ENCODE results near the gene CPB2.

DNA sequence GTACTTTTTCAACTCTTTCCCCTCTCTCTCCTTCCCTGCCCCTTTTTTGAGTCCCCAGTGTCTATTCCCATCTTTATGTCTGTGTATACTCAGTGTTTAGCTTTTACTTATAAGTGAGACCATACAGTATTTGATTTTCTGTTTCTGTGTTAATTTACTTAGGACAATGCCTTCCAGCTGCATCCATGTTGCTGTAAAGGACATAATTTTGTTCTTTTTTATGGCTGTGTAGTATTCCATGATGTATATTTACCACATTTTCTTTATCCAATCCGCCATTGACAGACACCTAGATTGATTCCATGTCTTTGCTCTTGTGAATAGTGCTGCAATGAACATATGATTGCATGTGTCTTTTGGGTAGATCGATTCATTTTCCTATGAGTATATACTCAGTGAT is 41.5 kb downstream of the CPB2 start:
- TF ChIP-seq POLR2A (IDR thresholded peaks at IDR 0.05): no peak
- TF ChIP-seq, protein P1, sequence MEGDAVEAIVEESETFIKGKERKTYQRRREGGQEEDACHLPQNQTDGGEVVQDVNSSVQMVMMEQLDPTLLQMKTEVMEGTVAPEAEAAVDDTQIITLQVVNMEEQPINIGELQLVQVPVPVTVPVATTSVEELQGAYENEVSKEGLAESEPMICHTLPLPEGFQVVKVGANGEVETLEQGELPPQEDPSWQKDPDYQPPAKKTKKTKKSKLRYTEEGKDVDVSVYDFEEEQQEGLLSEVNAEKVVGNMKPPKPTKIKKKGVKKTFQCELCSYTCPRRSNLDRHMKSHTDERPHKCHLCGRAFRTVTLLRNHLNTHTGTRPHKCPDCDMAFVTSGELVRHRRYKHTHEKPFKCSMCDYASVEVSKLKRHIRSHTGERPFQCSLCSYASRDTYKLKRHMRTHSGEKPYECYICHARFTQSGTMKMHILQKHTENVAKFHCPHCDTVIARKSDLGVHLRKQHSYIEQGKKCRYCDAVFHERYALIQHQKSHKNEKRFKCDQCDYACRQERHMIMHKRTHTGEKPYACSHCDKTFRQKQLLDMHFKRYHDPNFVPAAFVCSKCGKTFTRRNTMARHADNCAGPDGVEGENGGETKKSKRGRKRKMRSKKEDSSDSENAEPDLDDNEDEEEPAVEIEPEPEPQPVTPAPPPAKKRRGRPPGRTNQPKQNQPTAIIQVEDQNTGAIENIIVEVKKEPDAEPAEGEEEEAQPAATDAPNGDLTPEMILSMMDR (IDR thresholded peaks at IDR 0.05): no peak
